Right lobe of liver (tissue), 4 donors: ENCODE measurements around the gene ST6GALNAC6.

ENCODE experiments used
- CTCF ChIP-seq, 4 donors: fragments of 200-600 bp in 3 of 4; fragments of 450-650 bp in 1 of 4; IDR thresholded peaks; one replicate each; pipeline versions ENCODE4 v1.5.1 to v1.8.0; 2016 to 2022; ENCODE audit warnings: antibody characterized with exemption in 4 of 4, mild to moderate bottlenecking in 2 of 4
- POLR2A ChIP-seq: fragments of 450-650 bp; IDR thresholded peaks from one replicate; pipeline ENCODE4 v1.6.1; 2017; ENCODE audit warnings: antibody characterized with exemption, mild to moderate bottlenecking
- donor health status: DM: no; HTN: no; CAD: no.
- donor health status: DM: no; HTN: no; CAD: no.
- donor health status: DM: no; HTN: yes; CAD: no.

- TF ChIP-seq POLR2A (no peak), CTCF (IDR thresholded peaks at IDR 0.05) (no peak)
These were observed 19.3 kb downstream of the ST6GALNAC6 start for GRCh38 chr9:127880143-127880542.
